NT2/D1 (cell line): ENCODE measurements around the gene ABCB11.

Experiments
- SUZ12 ChIP-seq: IDR thresholded peaks from 2 replicates; pipeline ENCODE4 v1.6.1; 2011; ENCODE audit not compliant: insufficient read length, insufficient read depth; ENCODE audit errors: extremely low read depth
- YY1 ChIP-seq: IDR thresholded peaks from 2 replicates; pipeline ENCODE4 v1.6.1; 2011; ENCODE audit not compliant: insufficient read length, insufficient read depth
- ZNF274 ChIP-seq: IDR thresholded peaks from 2 replicates; pipeline ENCODE4 v1.6.1; 2011; ENCODE audit warnings: mild to moderate bottlenecking, low read depth, low read length

DNA sequence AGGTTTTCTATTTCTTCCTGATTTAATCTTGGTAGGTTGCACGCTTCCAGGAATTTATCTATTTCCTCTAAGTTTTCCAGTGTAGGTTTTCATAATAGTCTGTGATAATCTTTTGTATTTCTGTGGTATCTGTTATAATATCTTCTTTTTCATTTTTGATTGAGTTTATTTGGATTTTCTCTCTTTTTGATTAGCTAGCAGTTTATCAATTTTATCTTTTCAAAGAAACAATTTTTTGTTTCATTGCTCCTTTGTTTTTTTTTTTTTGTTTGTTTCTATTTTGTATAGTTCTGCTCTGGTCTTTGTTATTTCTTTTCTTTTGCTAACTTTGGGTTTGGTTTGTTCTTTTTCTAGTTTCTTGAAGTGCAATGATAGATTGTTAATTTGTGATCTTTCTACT, 78.7 kb downstream of the ABCB11 start:
- TF ChIP-seq SUZ12 (no peak), ZNF274 (no peak), YY1 (no peak)
